Stimulated activated effector memory CD8-positive, alpha-beta T cell treated with anti-CD3 and anti-CD28 coated beads, Interleukin-12 subunit alpha, Interleukin-12 subunit beta, amount 100 ng/mL, for 72 hours (primary cell): ENCODE data around the gene PSMD3.
A peak's percentile ranks its signal among the peaks of the same experiment; 100 is the strongest.
"Not testable (repeated sequence)": the region's sequence is repeated elsewhere in the genome, so short reads cannot be mapped to it uniquely, and the experiment has no call there.

Experiments
- ATAC-seq: fragments of 150-1000 bp; cut with Tn5 transposase; 2 replicates; pipeline ENCODE4 v1.10.0; 2021
- DNase-seq, 2 donors: peaks; one replicate each; pipeline ENCODE4 v3.0.0; 2021 to 2022; ENCODE audit warnings: low spot score in 2 of 2
- H3K27ac Mint-ChIP-seq: one replicate; pipeline ENCODE4 v1.8.0; 2022; ENCODE audit warnings: mild to moderate bottlenecking, mixed read lengths
- H3K36me3 Mint-ChIP-seq: one replicate; pipeline ENCODE4 v1.8.0; 2022; ENCODE audit warnings: mild to moderate bottlenecking, mixed read lengths
- H3K4me1 Mint-ChIP-seq: one replicate; pipeline ENCODE4 v1.8.0; 2022; ENCODE audit warnings: mixed read lengths
- H3K4me3 Mint-ChIP-seq: one replicate; pipeline ENCODE4 v1.8.0; 2022; ENCODE audit warnings: mild to moderate bottlenecking, mixed read lengths
- H3K9me3 Mint-ChIP-seq: one replicate; pipeline ENCODE4 v1.8.0; 2022; ENCODE audit warnings: mixed read lengths

PSMD3 gene

GRCh38 chr17:39980351-39981206, at the start of gene PSMD3:
PSMD3 (plus strand) TSS chr17:39980807; CDS start chr17:39980971, 164 bp downstream.
- peak; percentile 96 to 99 for DNase-seq
- Mint-ChIP-seq H3K4me1 (peaks cover 32% of the 10 kb centered on the region), H3K27ac (peak within 1 kb of the TSS; percentile 99), H3K4me3 (peak within 1 kb of the TSS; percentile 93), H3K9me3 (no peaks in the 10 kb centered on the region), H3K36me3 (peaks cover 43% of the 10 kb centered on the region)
- peak; percentile 97 for ATAC-seq

DNA sequence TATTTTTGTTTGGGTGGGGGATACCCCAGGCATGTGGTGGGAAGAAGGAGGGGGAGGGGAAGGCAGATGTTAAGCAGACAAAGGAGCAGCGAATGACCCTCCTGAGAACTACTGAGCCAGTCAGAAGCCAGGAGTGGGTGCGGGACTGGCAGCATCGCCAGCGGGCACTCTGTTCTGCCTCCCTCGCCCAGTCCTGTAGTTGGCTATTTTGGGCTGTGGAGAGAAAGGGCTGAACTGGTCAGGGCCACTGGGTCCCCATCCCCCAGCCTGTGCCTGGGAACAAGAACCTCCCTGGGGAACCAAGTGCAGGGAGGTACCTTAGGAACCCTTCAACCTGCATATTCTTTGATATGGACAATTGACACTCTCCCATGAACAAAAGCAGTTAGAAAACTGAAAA, 46.7 kb upstream of the PSMD3 start:
- Mint-ChIP-seq H3K4me3 (no peak overlapping the region), H3K4me1 (peaks cover 9% of the 10 kb centered on the region), H3K27ac (no peak overlapping the region), H3K9me3 (no peaks in the 10 kb centered on the region), H3K36me3 (no peaks in the 10 kb centered on the region)
- DNase-seq (no peak), ATAC-seq (no peak)

- no peak overlapping the region for H3K27ac Mint-ChIP-seq
- no peak for DNase-seq
- H3K9me3 Mint-ChIP-seq: no peaks in the 10 kb centered on the region
- no peak overlapping the region for H3K4me3 Mint-ChIP-seq
- no peaks in the 10 kb centered on the region for H3K36me3 Mint-ChIP-seq
- no peak for ATAC-seq
- H3K4me1 Mint-ChIP-seq: peaks cover 9% of the 10 kb centered on the region
These were observed 46.3 kb upstream of the PSMD3 start for GRCh38 chr17:39934324-39934723.

DNA sequence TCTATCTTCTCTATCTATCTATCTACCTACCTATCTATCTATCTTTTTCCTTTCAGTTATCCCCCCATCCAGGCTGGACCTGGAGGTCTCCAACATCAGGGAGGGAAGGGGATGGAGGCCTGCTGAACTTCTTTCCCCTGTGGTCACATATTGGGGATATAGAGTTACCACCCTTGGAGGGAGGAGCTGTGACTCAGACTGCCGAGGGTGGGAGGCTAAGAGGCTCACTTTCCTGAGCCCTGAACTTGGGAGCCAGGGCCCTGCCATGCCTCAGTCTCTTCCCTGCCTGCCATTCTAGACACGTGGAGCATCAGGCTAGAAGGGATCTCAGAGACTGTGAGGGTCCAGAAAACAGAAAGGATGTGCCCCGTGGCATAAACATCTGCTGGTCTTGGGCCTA, 44.7 kb upstream of the PSMD3 start:
- peaks cover 16% of the 10 kb centered on the region for H3K4me1 Mint-ChIP-seq
- no peak overlapping the region for H3K4me3 Mint-ChIP-seq
- H3K36me3 Mint-ChIP-seq: no peaks in the 10 kb centered on the region
- H3K9me3 Mint-ChIP-seq: no peaks in the 10 kb centered on the region
- H3K27ac Mint-ChIP-seq: no peak overlapping the region
- DNase-seq: no peak
- ATAC-seq: no peak

GRCh38 chr17:39937447-39937846, 43.2 kb upstream of the PSMD3 start:
- H3K9me3 Mint-ChIP-seq: no peaks in the 10 kb centered on the region
- no peaks in the 10 kb centered on the region for H3K36me3 Mint-ChIP-seq
- ATAC-seq (no peak), DNase-seq (no peak)
- H3K4me3 Mint-ChIP-seq: no peak overlapping the region
- H3K27ac Mint-ChIP-seq: no peak overlapping the region
- H3K4me1 Mint-ChIP-seq: peaks cover 22% of the 10 kb centered on the region

DNA sequence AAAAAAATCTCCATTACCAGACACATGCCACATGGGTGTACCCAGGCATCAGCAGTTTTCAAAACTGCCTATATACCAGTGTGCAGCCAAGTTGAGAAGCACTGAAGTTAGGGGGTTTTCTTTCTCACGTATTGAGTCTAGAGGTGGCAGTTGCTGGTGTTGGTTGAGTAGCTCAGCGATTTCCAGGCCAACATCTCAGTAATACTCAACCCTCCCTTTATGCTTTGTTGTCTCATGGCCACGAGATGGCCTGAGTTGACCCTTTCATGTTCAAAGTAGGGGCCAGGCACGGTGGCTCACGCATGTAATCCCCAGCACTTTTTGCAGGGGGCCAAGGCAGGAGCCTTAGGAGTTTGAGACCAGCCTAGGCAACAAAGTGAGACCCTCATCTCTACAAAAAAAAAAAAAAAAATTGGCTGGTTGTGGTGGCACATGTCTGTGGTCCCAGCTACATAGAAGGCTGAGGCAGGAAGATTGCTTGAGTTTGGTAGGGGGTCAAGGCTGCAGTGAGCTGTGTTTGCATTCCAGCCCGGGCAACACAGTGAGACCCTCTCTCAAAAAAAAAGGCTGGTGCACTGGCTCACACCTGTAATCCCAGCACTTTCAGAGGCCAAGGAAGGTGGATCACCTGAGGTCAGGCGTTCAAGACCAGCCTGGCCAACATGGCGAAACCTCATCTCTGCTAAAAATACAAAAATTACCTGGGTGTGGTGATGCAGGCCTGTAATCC, 42.3 kb upstream of the PSMD3 start:
- peaks cover 22% of the 10 kb centered on the region for H3K4me1 Mint-ChIP-seq
- no peaks in the 10 kb centered on the region for H3K9me3 Mint-ChIP-seq
- H3K27ac Mint-ChIP-seq: no peak overlapping the region
- no peaks in the 10 kb centered on the region for H3K36me3 Mint-ChIP-seq
- DNase-seq (no peak), ATAC-seq (peak; percentile 9)
- no peak overlapping the region for H3K4me3 Mint-ChIP-seq

GRCh38 chr17:39939106-39939505, 41.5 kb upstream of the PSMD3 start:
- no peak for DNase-seq
- Mint-ChIP-seq H3K4me3 (no peak overlapping the region), H3K27ac (no peak overlapping the region), H3K36me3 (no peaks in the 10 kb centered on the region), H3K9me3 (no peaks in the 10 kb centered on the region), H3K4me1 (peaks cover 22% of the 10 kb centered on the region)
- no peak for ATAC-seq

DNA sequence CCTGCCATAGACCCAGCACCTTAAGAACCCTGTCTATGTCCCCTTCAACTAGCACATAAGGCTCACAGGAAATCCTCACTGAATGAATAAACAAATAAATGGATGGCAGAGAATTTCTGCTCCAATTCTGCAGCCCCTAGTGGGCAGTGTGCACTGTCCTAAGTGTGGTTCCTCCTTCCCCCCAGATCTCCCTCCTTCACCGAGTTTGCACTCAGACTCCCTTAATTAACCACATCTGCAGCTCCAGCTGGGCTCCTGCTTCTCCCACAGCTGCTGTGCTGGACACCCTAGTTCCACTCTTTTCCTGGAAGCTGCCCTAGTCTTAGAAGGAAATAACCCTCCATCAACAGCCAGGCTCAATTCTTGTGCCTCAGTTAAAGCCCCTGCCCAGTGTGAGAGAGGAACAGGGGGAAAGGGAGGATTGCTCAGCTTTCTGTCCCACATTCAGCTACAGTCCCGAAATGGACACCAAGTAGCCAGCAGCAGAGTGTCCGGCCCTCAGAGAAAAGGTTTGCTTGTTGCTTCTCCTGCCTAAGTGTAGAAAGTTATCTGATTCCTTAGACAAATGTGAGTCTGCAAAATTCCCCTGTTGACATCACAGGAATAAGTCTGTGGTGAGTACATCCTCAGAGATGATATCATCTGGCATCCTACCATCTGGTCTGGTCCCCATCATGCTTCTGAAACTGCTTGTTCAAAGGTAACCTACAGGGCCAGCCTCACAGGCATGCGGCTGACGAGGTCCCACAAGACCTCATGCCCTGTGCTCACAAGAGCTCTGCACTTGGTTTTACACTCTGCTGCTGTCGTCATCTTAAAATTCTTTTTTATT, 40.8 kb upstream of the PSMD3 start:
- Mint-ChIP-seq H3K36me3 (no peaks in the 10 kb centered on the region), H3K9me3 (no peaks in the 10 kb centered on the region), H3K4me3 (peak overlapping the region; percentile 22), H3K4me1 (peaks cover 22% of the 10 kb centered on the region), H3K27ac (peak overlapping the region; percentile 87)
- ATAC-seq: peak; percentile 98
- DNase-seq: peak; percentile 26 to 64

GRCh38 chr17:39943702-39944392, 36.8 kb upstream of the PSMD3 start:
- DNase-seq (no peak), ATAC-seq (no peak)
- Mint-ChIP-seq H3K4me1 (peaks cover 22% of the 10 kb centered on the region), H3K27ac (no peak overlapping the region), H3K36me3 (no peaks in the 10 kb centered on the region), H3K4me3 (no peak overlapping the region), H3K9me3 (no peaks in the 10 kb centered on the region)

- no peaks in the 10 kb centered on the region for H3K36me3 Mint-ChIP-seq
- H3K9me3 Mint-ChIP-seq: no peaks in the 10 kb centered on the region
- no peak overlapping the region for H3K4me3 Mint-ChIP-seq
- no peak for ATAC-seq
- peaks cover 17% of the 10 kb centered on the region for H3K4me1 Mint-ChIP-seq
- H3K27ac Mint-ChIP-seq: no peak overlapping the region
- DNase-seq: no peak
These were observed 36.3 kb upstream of the PSMD3 start for GRCh38 chr17:39944393-39944711.

DNA sequence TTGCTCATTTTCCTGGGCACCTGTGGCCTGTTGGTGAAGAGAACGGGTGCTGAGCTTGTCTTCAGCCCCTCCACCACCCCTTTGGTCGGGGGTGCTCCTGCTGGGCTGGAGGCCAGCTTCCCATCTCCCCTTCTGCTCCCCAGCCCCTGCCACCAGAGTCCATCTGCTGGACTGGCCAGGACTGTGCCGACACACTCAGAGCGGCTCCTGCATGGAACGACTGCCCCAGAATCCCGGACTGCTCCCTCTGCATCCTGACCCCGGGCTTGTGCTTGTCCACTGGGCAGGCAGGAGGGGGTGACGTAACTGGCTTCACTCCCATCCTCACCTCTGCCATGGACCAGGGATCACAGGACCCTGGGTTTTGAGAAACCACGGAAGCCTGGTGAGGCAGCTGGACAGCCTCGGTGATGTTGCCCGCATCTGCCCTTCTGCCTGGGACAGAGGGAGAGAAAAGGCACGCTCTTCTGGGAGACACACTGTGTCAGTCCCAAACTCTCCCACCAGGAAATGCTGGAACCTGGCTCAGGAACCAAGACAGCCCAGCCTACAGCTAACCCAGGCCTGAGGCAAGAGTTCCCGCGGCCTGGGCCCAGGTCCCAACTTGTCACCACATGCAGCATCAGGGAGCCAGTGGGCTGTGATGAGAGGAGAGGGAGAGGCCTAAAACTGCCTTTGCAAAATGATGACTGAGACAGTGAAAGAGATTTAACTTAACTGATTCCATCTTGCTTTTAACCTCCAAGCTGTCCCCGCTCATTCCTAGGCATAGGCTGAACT, 33.9 kb upstream of the PSMD3 start:
- H3K27ac Mint-ChIP-seq: no peak overlapping the region
- H3K4me3 Mint-ChIP-seq: no peak overlapping the region

DNA sequence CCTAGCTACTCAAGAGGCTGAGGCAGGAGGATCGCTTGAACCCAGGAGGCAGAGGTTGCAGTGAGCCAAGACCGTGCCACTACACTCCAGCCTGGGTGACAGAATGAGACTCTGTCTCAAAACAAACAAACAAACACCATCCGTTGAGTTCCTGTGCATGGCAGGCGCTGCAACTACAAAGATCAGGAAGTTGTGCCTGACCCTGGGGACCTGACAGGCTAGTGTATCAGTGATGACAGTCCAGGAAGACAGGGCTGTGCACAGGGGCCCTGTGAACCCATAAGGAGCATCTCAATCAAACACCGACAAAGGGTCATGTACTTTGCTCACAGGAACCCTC, 32.1 kb upstream of the PSMD3 start:
- H3K27ac Mint-ChIP-seq, DNase-seq, H3K36me3 Mint-ChIP-seq, ATAC-seq, H3K4me3 Mint-ChIP-seq, H3K9me3 Mint-ChIP-seq: not testable (repeated sequence)
- peaks cover 12% of the 10 kb centered on the region for H3K4me1 Mint-ChIP-seq

More for the DNA sequence above, 33.9 kb upstream of the PSMD3 start:
- Mint-ChIP-seq H3K36me3 (no peaks in the 10 kb centered on the region), H3K4me1 (peaks cover under 1% of the 10 kb centered on the region), H3K9me3 (no peaks in the 10 kb centered on the region)
- no peak for DNase-seq
- ATAC-seq: no peak

GRCh38 chr17:39949028-39949427, 31.6 kb upstream of the PSMD3 start:
- Mint-ChIP-seq H3K27ac (peak overlapping the region; percentile 2), H3K4me1 (peaks cover 14% of the 10 kb centered on the region)

DNA sequence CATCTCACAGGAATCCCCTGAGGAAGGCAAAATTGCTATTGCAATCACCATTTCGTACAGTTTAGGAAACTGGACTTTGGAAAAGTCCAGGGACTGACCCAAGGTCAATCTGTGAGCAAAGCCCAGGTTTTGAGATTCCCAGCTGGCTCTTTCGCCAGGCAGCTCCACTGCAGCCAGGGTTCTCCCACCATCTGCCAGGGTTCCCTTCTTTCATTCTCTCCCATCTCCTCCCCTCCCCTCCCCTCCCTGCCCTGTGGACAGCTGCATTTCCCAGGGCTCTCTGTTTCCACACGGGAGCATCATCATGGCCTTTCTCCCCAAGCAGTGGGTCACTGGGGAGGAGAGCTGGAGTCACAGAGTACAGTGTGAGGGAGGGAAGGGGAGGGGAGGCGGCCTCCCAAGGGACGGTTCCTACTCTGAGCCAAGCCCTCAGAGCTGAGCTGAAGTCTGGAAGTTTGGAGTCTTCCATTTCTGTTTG, 29.7 kb upstream of the PSMD3 start:
- peaks cover 5% of the 10 kb centered on the region for H3K36me3 Mint-ChIP-seq
- ATAC-seq: no peak
- H3K27ac Mint-ChIP-seq: no peak overlapping the region
- H3K9me3 Mint-ChIP-seq: no peaks in the 10 kb centered on the region
- no peak for DNase-seq
- peaks cover 14% of the 10 kb centered on the region for H3K4me1 Mint-ChIP-seq
- no peak overlapping the region for H3K4me3 Mint-ChIP-seq

More at GRCh38 chr17:39949028-39949427, 31.6 kb upstream of the PSMD3 start:
- Mint-ChIP-seq H3K36me3 (peaks cover 5% of the 10 kb centered on the region), H3K9me3 (no peaks in the 10 kb centered on the region), H3K4me3 (no peak overlapping the region)
- DNase-seq: no peak
- no peak for ATAC-seq
